Measurements from ENCODE around the gene CACNA2D4.

Gene CACNA2D4

GRCh38 chr12:1858456-1858855, 60.0 kb downstream of the CACNA2D4 start:
- Histone ChIP-seq H3K27me3 (no peaks in the 10 kb centered on the region), H3K36me3 (no peaks in the 10 kb centered on the region), H3K4me1 (no peaks in the 10 kb centered on the region), H3K4me3 (ENCODE audit: low read depth, low read length) (no peak overlapping the region), H3K9me3 (peaks cover 8% of the 10 kb centered on the region; the same call in 1 of the 2 replicates)
- no peak for DNase-seq
- no peak for TF ChIP-seq CTCF (IDR thresholded peaks at IDR 0.05; ENCODE audit: low read depth, low read length)

- no peak for DNase-seq
- Histone ChIP-seq H3K9me3 (peaks cover 8% of the 10 kb centered on the region; the same call in 1 of the 2 replicates), H3K4me1 (no peaks in the 10 kb centered on the region), H3K27me3 (no peaks in the 10 kb centered on the region), H3K36me3 (no peaks in the 10 kb centered on the region), H3K4me3 (ENCODE audit: low read depth, low read length) (no peak overlapping the region)
- TF ChIP-seq CTCF (IDR thresholded peaks at IDR 0.05; ENCODE audit: low read depth, low read length): no peak
Observed at GRCh38 chr12:1857821-1858220, 60.6 kb downstream of the CACNA2D4 start.

GRCh38 chr12:1857086-1857485, 61.4 kb downstream of the CACNA2D4 start:
- Histone ChIP-seq H3K27me3 (no peaks in the 10 kb centered on the region), H3K9me3 (peaks cover 8% of the 10 kb centered on the region; the same call in 1 of the 2 replicates), H3K4me1 (no peaks in the 10 kb centered on the region), H3K4me3 (ENCODE audit: low read depth, low read length) (no peak overlapping the region), H3K36me3 (no peaks in the 10 kb centered on the region)
- TF ChIP-seq CTCF (IDR thresholded peaks at IDR 0.05; ENCODE audit: low read depth, low read length): no peak
- DNase-seq: no peak

GRCh38 chr12:1855241-1855640, 63.2 kb downstream of the CACNA2D4 start:
- no peaks in the 10 kb centered on the region for H3K36me3 ChIP-seq
- no peaks in the 10 kb centered on the region for H3K27me3 ChIP-seq
- H3K4me3 ChIP-seq (ENCODE audit: low read depth, low read length): no peak overlapping the region
- H3K9me3 ChIP-seq: peaks cover 8% of the 10 kb centered on the region; the same call in 1 of the 2 replicates
- no peak for TF ChIP-seq CTCF (IDR thresholded peaks at IDR 0.05; ENCODE audit: low read depth, low read length)
- H3K4me1 ChIP-seq: no peaks in the 10 kb centered on the region
- DNase-seq: no peak

GRCh38 chr12:1853716-1854115, 64.7 kb downstream of the CACNA2D4 start:
- no peaks in the 10 kb centered on the region for H3K36me3 ChIP-seq
- H3K9me3 ChIP-seq: peaks cover 8% of the 10 kb centered on the region; the same call in 1 of the 2 replicates
- H3K27me3 ChIP-seq: no peaks in the 10 kb centered on the region
- H3K4me1 ChIP-seq: no peaks in the 10 kb centered on the region
- no peak overlapping the region for H3K4me3 ChIP-seq (ENCODE audit: low read depth, low read length)
- no peak for TF ChIP-seq CTCF (IDR thresholded peaks at IDR 0.05; ENCODE audit: low read depth, low read length)
- no peak for DNase-seq

GRCh38 chr12:1852076-1852475, 66.4 kb downstream of the CACNA2D4 start:
- no peak for TF ChIP-seq CTCF (IDR thresholded peaks at IDR 0.05; ENCODE audit: low read depth, low read length)
- Histone ChIP-seq H3K27me3 (no peaks in the 10 kb centered on the region), H3K4me3 (ENCODE audit: low read depth, low read length) (no peak overlapping the region), H3K4me1 (no peaks in the 10 kb centered on the region), H3K36me3 (no peaks in the 10 kb centered on the region), H3K9me3 (peaks cover 8% of the 10 kb centered on the region; the same call in 1 of the 2 replicates)
- DNase-seq: no peak

All from BE2C (cell line).